A549 (cell line): ENCODE measurements around the gene OTUD7B. TPM values are rescaled to one million over a fixed set of nuclear protein-coding genes. Genes with fewer than 3 reads are reported as not detected.

ENCODE experiments used
- ATAC-seq, 2 experiments: fragments of 200-7000 bp in 1 of 2; fragments of >200 bp in 1 of 2; cut with Nextera tagmentation in 1 of 2; cut with Tn5 transposase in 1 of 2; 3 replicates each; pipeline versions ENCODE4 v1.8.0 to v1.9.1; 2018 to 2020; ENCODE audit warnings: mild to moderate bottlenecking in 1 of 2, moderate library complexity in 1 of 2
- CTCF ChIA-PET: fragments of 300-600 bp; sonication (Branson Sonifier 250); formaldehyde crosslinking; extraction: SDS; loops from one replicate; lab custom pipeline; 2021; ENCODE audit warnings: antibody characterized with exemption, inconsistent platforms; lab: Yijun Ruan, JAX
- POLR2A ChIA-PET: fragments of 350-600 bp; formaldehyde crosslinking; extraction: SDS; loops from one replicate; lab custom pipeline; 2021; ENCODE audit warnings: antibody characterized with exemption, inconsistent platforms; lab: Yijun Ruan, JAX
- DNase-seq, 2 experiments: peaks; one replicate each; pipeline versions ENCODE4 v3.0.0 to v3.0.0-alpha.2; 2011 to 2016; ENCODE audit warnings: low read depth in 1 of 2, low spot score in 1 of 2
- FAIRE-seq: peaks from 2 replicates; lab custom pipeline; 2011; peaks lifted over from hg19 to GRCh38; lab: Jason Lieb, UNC
- H3K27ac ChIP-seq, 2 experiments: fragments of >200 bp; sonication (Bioruptor Twin); formaldehyde crosslinking; 3 replicates each; pipeline ENCODE4 v1.5.1; 2016 to 2017
- H3K4me1 ChIP-seq: fragments of >200 bp; sonication (Bioruptor Twin); formaldehyde crosslinking; 3 replicates; pipeline ENCODE4 v1.6.1; 2016
- H3K4me2 ChIP-seq: fragments of >200 bp; sonication (Bioruptor Twin); formaldehyde crosslinking; 3 replicates; pipeline ENCODE4 v1.6.1; 2016
- H3K4me3 ChIP-seq: fragments of >200 bp; sonication (Bioruptor Twin); formaldehyde crosslinking; 3 replicates; pipeline ENCODE4 v1.5.1; 2016
- H3K9me3 ChIP-seq: fragments of >200 bp; sonication (Bioruptor Twin); formaldehyde crosslinking; 3 replicates; pipeline ENCODE4 v1.6.1; 2016
- CBX2 ChIP-seq: fragments of 200-600 bp; sonication (generic); IDR thresholded peaks from 2 replicates; pipeline ENCODE4 v1.6.1; 2016; ENCODE audit warnings: low read depth, mild to moderate bottlenecking, borderline replicate concordance
- CBX8 ChIP-seq: fragments of 200-600 bp; sonication (generic); IDR thresholded peaks from 2 replicates; pipeline ENCODE4 v1.6.1; 2016
- CEBPB ChIP-seq, 2 experiments: fragments of >200 bp in 1 of 2; sonication (Bioruptor Twin) in 1 of 2; formaldehyde crosslinking in 1 of 2; IDR thresholded peaks; 2 replicates each; pipeline ENCODE4 v1.6.1; 2012 to 2016
- CHD2 ChIP-seq: fragments of 150-350 bp; IDR thresholded peaks from 2 replicates; pipeline ENCODE4 v1.6.1; 2014; ENCODE audit warnings: low read length; ENCODE audit not compliant: partially characterized antibody
- CHD4 ChIP-seq: fragments of 200-600 bp; sonication (generic); IDR thresholded peaks from 2 replicates; pipeline ENCODE4 v1.6.1; 2016; ENCODE audit warnings: antibody characterized with exemption, mild to moderate bottlenecking, borderline replicate concordance
- EHF ChIP-seq: fragments of 250-450 bp; sonication (Bioruptor Pico); IDR thresholded peaks from 2 replicates; pipeline ENCODE4 v1.5.0; 2020; ENCODE audit warnings: mild to moderate bottlenecking
- EHMT2 ChIP-seq: fragments of 200-600 bp; sonication (generic); IDR thresholded peaks from 2 replicates; pipeline ENCODE4 v1.6.1; 2016; ENCODE audit warnings: antibody characterized with exemption, low read depth, mild to moderate bottlenecking, moderate library complexity
- EP300 ChIP-seq, 2 experiments: fragments of >200 bp; sonication (Bioruptor Twin); formaldehyde crosslinking; IDR thresholded peaks; 2 replicates in 1 of 2; 3 replicates in 1 of 2; pipeline ENCODE4 v1.6.1; 2016 to 2017
- FOSB ChIP-seq: fragments of 250-450 bp; sonication (Bioruptor Pico); IDR thresholded peaks from 2 replicates; pipeline ENCODE4 v1.5.0; 2020; ENCODE audit warnings: mild to moderate bottlenecking, moderate library complexity
- JUN ChIP-seq, 2 experiments: fragments of >200 bp; sonication (Bioruptor Twin); formaldehyde crosslinking; IDR thresholded peaks; 2 replicates in 1 of 2; 3 replicates in 1 of 2; pipeline ENCODE4 v1.6.1; 2016 to 2017
- KDM5A ChIP-seq: fragments of 200-600 bp; sonication (generic); IDR thresholded peaks from 2 replicates; pipeline ENCODE4 v1.6.1; 2016; ENCODE audit warnings: antibody characterized with exemption, mild to moderate bottlenecking
- MAZ ChIP-seq: fragments of 150-350 bp; IDR thresholded peaks from 2 replicates; pipeline ENCODE4 v1.6.1; 2014; ENCODE audit warnings: antibody characterized with exemption, low read depth, low read length, borderline replicate concordance
- NFE2L2 ChIP-seq: fragments of 150-350 bp; conservative IDR thresholded peaks from 2 replicates; pipeline ENCODE4 v1.6.1; 2014; ENCODE audit warnings: low read length
- PHF8 ChIP-seq: fragments of 200-600 bp; sonication (generic); IDR thresholded peaks from 2 replicates; pipeline ENCODE4 v1.6.1; 2016; ENCODE audit warnings: low read depth, mild to moderate bottlenecking, antibody characterized with exemption, moderate library complexity, borderline replicate concordance
- POLR2AphosphoS2 ChIP-seq: conservative IDR thresholded peaks from 2 replicates; pipeline ENCODE4 v1.6.1; 2012; ENCODE audit warnings: low read length, improper control_type of control experiment, inconsistent platforms
- RARB ChIP-seq: fragments of 250-450 bp; sonication (Bioruptor Pico); IDR thresholded peaks from 2 replicates; pipeline ENCODE4 v1.8.0; 2021; ENCODE audit warnings: mild to moderate bottlenecking, moderate library complexity
- RNF2 ChIP-seq: fragments of 200-600 bp; sonication (generic); IDR thresholded peaks from 2 replicates; pipeline ENCODE4 v1.6.1; 2016; ENCODE audit warnings: low read depth, mild to moderate bottlenecking, antibody characterized with exemption, moderate library complexity, borderline replicate concordance
- SREBF2 ChIP-seq: fragments of 450-650 bp; IDR thresholded peaks from 2 replicates; pipeline ENCODE4 v1.6.1; 2014; ENCODE audit warnings: mild to moderate bottlenecking, moderate library complexity
- TP53 ChIP-seq: fragments of 250-450 bp; sonication (Bioruptor Pico); IDR thresholded peaks from 2 replicates; pipeline ENCODE4 v1.5.0; 2021; ENCODE audit warnings: mild to moderate bottlenecking, moderate library complexity
- ZSCAN20 ChIP-seq: fragments of 250-450 bp; sonication (Bioruptor Pico); IDR thresholded peaks from 2 replicates; pipeline ENCODE4 v1.8.0; 2022; ENCODE audit warnings: mild to moderate bottlenecking, moderate library complexity
- WGBS: methylation state at CpG from one replicate; pipeline ENCODE4 v1.1.6; 2017; ENCODE audit errors: missing lambda C conversion rate; 5-methylcytosine and 5-hydroxymethylcytosine counted together
- polyA plus RNA-seq, 4 experiments: library from polyadenylated mRNA; depleted of rRNA in 3 of 4; stranded (reverse); fragments of >200 nt; fragmentation: RNase III in 1 of 4; extraction: RNeasy Plus Mini Kit Qiagen cat#74134 plus additional on column Dnase treatment in 1 of 4; gene quantifications; 2 replicates in 3 of 4; 3 replicates in 1 of 4; pipeline ENCODE4 v1.2.3, GENCODE V29; 2011 to 2017
- TF ChIP-seq, protein P1 (sequence below): fragments of >200 bp; sonication (Bioruptor Twin); formaldehyde crosslinking; IDR thresholded peaks from 2 replicates; pipeline ENCODE4 v1.6.1; 2016
- TF ChIP-seq, protein P2 (sequence below): IDR thresholded peaks from 2 replicates; pipeline ENCODE4 v1.6.1; 2012
- TF ChIP-seq, protein P3 (sequence below): fragments of >200 bp; sonication (Bioruptor Twin); formaldehyde crosslinking; IDR thresholded peaks from 3 replicates; pipeline ENCODE4 v1.5.1; 2016
- TF ChIP-seq, protein P4 (sequence below): fragments of 450-650 bp; IDR thresholded peaks from 2 replicates; pipeline ENCODE4 v1.6.1; 2014; ENCODE audit warnings: antibody characterized with exemption
- TF ChIP-seq, protein P5 (sequence below): IDR thresholded peaks from 2 replicates; pipeline ENCODE4 v1.6.1; 2012

Gene OTUD7B
- polyA plus RNA-seq, 2 of the 4 experiments (the other 2 are of a cell fraction): 8.0 to 12.1 TPM

GRCh38 chr1:149932474-149932873 lies 78.1 kb downstream of the OTUD7B start:
- no peak for TF ChIP-seq MAZ
- no peak for TF ChIP-seq ZSCAN20 (CRISPR knock-in tag)
- no peak for TF ChIP-seq CBX2
- TF ChIP-seq CEBPB (IDR thresholded peaks at IDR 0.05): no peak
- TF ChIP-seq SREBF2: no peak
- no peak for TF ChIP-seq TP53
- no peak for TF ChIP-seq KDM5A
- TF ChIP-seq, all 56 proteins: peak for 0
- ChIA-PET POLR2A (no interaction called here), CTCF (interaction anchor here (0.7 to 2.7 kb wide), 4 partner anchors 9 to 1063 kb away, joined by 3 to 12 read pairs (median 4); a partner anchor contains a TSS)
- H3K9me3 ChIP-seq: no peaks in the 10 kb centered on the region
- DNase-seq (no peak), ATAC-seq (no peak), FAIRE-seq (no peak)
- no peak overlapping the region for H3K27ac ChIP-seq
- WGBS: 92% methylated on average over 8 of the region's 8 CpGs
- peaks cover 25% of the 10 kb centered on the region for H3K4me1 ChIP-seq
- H3K4me2 ChIP-seq: no peak overlapping the region
- no peak overlapping the region for H3K4me3 ChIP-seq

DNA sequence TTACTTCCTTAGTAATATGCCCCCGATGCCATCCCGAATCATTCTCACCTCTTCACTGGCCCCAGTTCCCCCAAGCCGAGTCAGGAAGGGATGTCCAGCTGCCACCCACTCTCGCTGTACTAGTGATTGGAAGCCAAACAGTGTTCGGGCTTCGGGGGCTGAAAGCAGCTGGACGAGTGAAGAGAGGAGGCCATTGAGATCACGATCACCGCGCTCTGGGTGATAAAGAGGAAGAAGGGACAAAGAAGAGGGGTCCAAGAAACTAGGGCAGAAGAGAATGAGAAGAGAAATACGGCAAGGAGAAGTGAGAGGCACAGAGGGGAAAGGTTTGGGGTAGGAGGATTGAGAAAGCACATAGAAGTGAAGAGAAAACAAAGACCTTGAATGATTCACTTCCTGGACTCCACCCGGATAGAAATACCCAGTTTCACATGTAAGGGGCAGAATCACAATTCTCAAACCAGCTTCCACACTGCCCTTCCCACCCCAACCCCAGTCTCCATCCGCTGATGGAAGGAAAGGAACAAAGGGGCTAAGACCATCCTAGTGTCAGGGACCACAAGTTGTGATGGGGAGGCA lies 79.2 kb downstream of the OTUD7B start:
- no peak for TF ChIP-seq EP300 (IDR thresholded peaks at IDR 0.05)
- TF ChIP-seq RARB: no peak
- no peak for TF ChIP-seq JUN (IDR thresholded peaks at IDR 0.05)
- no peak for TF ChIP-seq CBX8
- TF ChIP-seq ZSCAN20 (CRISPR knock-in tag): no peak
- TF ChIP-seq CHD2: no peak
- TF ChIP-seq, protein P1, sequence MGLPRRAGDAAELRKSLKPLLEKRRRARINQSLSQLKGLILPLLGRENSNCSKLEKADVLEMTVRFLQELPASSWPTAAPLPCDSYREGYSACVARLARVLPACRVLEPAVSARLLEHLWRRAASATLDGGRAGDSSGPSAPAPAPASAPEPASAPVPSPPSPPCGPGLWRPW: no peak
- TF ChIP-seq, protein P2, sequence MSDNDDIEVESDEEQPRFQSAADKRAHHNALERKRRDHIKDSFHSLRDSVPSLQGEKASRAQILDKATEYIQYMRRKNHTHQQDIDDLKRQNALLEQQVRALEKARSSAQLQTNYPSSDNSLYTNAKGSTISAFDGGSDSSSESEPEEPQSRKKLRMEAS: no peak
- no peak for TF ChIP-seq EHMT2
- TF ChIP-seq CHD4: no peak
- ATAC-seq (no peak), DNase-seq (no peak), FAIRE-seq (no peak)
- 77% methylated on average over 13 of the region's 13 CpGs for WGBS
- ChIA-PET CTCF (interaction anchor here (0.6 to 1.6 kb wide), 6 partner anchors 8 to 256 kb away, joined by 3 to 5 read pairs (median 3); a partner anchor contains a TSS), POLR2A (interaction anchor here (0.6 kb wide), 1 partner anchor 9 kb away, joined by 4 read pairs; no protein-coding TSS in a partner anchor)
- Histone ChIP-seq H3K9me3 (no peaks in the 10 kb centered on the region), H3K4me1 (peaks cover 26% of the 10 kb centered on the region), H3K4me2 (no peak overlapping the region), H3K27ac (no peak overlapping the region), H3K4me3 (no peak overlapping the region)

GRCh38 chr1:149929856-149930255 lies 80.7 kb downstream of the OTUD7B start:
- no peak for TF ChIP-seq EHF (CRISPR knock-in tag)
- no peak for TF ChIP-seq POLR2AphosphoS2
- no peak for TF ChIP-seq FOSB
- TF ChIP-seq RNF2: no peak
- TF ChIP-seq, protein P3, sequence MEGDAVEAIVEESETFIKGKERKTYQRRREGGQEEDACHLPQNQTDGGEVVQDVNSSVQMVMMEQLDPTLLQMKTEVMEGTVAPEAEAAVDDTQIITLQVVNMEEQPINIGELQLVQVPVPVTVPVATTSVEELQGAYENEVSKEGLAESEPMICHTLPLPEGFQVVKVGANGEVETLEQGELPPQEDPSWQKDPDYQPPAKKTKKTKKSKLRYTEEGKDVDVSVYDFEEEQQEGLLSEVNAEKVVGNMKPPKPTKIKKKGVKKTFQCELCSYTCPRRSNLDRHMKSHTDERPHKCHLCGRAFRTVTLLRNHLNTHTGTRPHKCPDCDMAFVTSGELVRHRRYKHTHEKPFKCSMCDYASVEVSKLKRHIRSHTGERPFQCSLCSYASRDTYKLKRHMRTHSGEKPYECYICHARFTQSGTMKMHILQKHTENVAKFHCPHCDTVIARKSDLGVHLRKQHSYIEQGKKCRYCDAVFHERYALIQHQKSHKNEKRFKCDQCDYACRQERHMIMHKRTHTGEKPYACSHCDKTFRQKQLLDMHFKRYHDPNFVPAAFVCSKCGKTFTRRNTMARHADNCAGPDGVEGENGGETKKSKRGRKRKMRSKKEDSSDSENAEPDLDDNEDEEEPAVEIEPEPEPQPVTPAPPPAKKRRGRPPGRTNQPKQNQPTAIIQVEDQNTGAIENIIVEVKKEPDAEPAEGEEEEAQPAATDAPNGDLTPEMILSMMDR: no peak
- TF ChIP-seq, protein P4, sequence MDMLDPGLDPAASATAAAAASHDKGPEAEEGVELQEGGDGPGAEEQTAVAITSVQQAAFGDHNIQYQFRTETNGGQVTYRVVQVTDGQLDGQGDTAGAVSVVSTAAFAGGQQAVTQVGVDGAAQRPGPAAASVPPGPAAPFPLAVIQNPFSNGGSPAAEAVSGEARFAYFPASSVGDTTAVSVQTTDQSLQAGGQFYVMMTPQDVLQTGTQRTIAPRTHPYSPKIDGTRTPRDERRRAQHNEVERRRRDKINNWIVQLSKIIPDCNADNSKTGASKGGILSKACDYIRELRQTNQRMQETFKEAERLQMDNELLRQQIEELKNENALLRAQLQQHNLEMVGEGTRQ: no peak
- TF ChIP-seq CBX2: no peak
- no peak for TF ChIP-seq EHMT2
- TF ChIP-seq NFE2L2: no peak
- no peak for TF ChIP-seq MAZ
- TF ChIP-seq, protein P5, sequence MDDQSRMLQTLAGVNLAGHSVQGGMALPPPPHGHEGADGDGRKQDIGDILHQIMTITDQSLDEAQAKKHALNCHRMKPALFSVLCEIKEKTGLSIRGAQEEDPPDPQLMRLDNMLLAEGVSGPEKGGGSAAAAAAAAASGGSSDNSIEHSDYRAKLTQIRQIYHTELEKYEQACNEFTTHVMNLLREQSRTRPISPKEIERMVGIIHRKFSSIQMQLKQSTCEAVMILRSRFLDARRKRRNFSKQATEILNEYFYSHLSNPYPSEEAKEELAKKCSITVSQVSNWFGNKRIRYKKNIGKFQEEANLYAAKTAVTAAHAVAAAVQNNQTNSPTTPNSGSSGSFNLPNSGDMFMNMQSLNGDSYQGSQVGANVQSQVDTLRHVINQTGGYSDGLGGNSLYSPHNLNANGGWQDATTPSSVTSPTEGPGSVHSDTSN: no peak
- no peak for TF ChIP-seq SREBF2
- no peak for TF ChIP-seq PHF8
- no peak overlapping the region for H3K27ac ChIP-seq
- no peak overlapping the region for H3K4me3 ChIP-seq
- no peak for DNase-seq
- FAIRE-seq: no peak
- CTCF ChIA-PET: interaction anchor here (1.1 to 2.3 kb wide), 2 partner anchors 42 to 121 kb away, joined by 4 to 10 read pairs; a partner anchor contains a TSS
- no peaks in the 10 kb centered on the region for H3K9me3 ChIP-seq
- POLR2A ChIA-PET: interaction anchor here (2.9 kb wide), 1 partner anchor 43 kb away, joined by 28 read pairs; a partner anchor contains a TSS
- H3K4me2 ChIP-seq: no peak overlapping the region
- no peak for ATAC-seq
- H3K4me1 ChIP-seq: peaks cover 24% of the 10 kb centered on the region
- WGBS: 73% methylated on average over 2 of the region's 2 CpGs
